Thyroid gland (tissue), 4 donors: ENCODE data around the gene SH3RF3. TPM values are rescaled to one million over a fixed set of nuclear protein-coding genes. Genes with fewer than 3 reads are reported as not detected.
A peak's percentile ranks its signal among the peaks of the same experiment; 100 is the strongest.

Experiments
- DNase-seq, 2 donors: peaks; one replicate each; pipeline ENCODE4 v3.0.0-alpha.2; 2019
- H3K27ac ChIP-seq, 3 donors: fragments of 200-600 bp; sonication (generic); 1 replicate in 2 of 3; 2 replicates in 1 of 3; pipeline ENCODE4 v1.5.1; 2016 to 2019; ENCODE audit warnings: mild to moderate bottlenecking in 1 of 3, moderate library complexity in 1 of 3
- H3K27me3 ChIP-seq: fragments of 200-600 bp; sonication (generic); one replicate; pipeline ENCODE4 v1.5.1; 2019
- H3K36me3 ChIP-seq, 2 donors: fragments of 200-600 bp; sonication (generic); one replicate each; pipeline ENCODE4 v1.5.1; 2016 to 2019
- H3K4me1 ChIP-seq, 2 donors: fragments of 200-600 bp; sonication (generic); one replicate each; pipeline ENCODE4 v1.5.1; 2017 to 2019
- H3K4me3 ChIP-seq, 3 donors: fragments of 200-600 bp; sonication (generic); replicated peaks in 1 of 3; 1 replicate in 2 of 3; 2 replicates in 1 of 3; pipeline ENCODE4 v1.5.1; 2016; ENCODE audit warnings: mild to moderate bottlenecking in 1 of 3
- H3K9me3 ChIP-seq: fragments of 200-600 bp; sonication (generic); one replicate; pipeline ENCODE4 v1.5.1; 2017
- CTCF ChIP-seq, 6 experiments: fragments of 200-600 bp in 3 of 6; fragments of 450-650 bp in 3 of 6; sonication (generic) in 3 of 6; IDR thresholded peaks; one replicate each; pipeline ENCODE4 v1.5.1; 2016 to 2019; ENCODE audit warnings: antibody characterized with exemption in 6 of 6, mild to moderate bottlenecking in 2 of 6, inconsistent platforms in 1 of 6, moderate library complexity in 1 of 6
- POLR2A ChIP-seq, 2 donors: fragments of 450-650 bp; IDR thresholded peaks; one replicate each; pipeline ENCODE4 v1.6.1; 2017; ENCODE audit warnings: antibody characterized with exemption in 2 of 2, mild to moderate bottlenecking in 2 of 2, moderate library complexity in 1 of 2
- WGBS, 2 donors: methylation state at CpG; one replicate each; pipeline ENCODE4 v1.1.5; 2017; 5-methylcytosine and 5-hydroxymethylcytosine counted together
- intact Hi-C: fragments of 100-400 bp; cut with DNase I; formaldehyde crosslinking; loops from one replicate; pipeline ENCODE4 v1.15.1; 2023
- total RNA-seq, 4 donors: library from RNA; depleted of rRNA; stranded (reverse); fragments of >200 nt; gene quantifications; one replicate each; pipeline ENCODE4 v1.2.3, GENCODE V29; 2016

SH3RF3 gene
- total RNA-seq, 4 donors from 2014 or later, result 2.1 to 7.4 (median 2.8) TPM

DNA sequence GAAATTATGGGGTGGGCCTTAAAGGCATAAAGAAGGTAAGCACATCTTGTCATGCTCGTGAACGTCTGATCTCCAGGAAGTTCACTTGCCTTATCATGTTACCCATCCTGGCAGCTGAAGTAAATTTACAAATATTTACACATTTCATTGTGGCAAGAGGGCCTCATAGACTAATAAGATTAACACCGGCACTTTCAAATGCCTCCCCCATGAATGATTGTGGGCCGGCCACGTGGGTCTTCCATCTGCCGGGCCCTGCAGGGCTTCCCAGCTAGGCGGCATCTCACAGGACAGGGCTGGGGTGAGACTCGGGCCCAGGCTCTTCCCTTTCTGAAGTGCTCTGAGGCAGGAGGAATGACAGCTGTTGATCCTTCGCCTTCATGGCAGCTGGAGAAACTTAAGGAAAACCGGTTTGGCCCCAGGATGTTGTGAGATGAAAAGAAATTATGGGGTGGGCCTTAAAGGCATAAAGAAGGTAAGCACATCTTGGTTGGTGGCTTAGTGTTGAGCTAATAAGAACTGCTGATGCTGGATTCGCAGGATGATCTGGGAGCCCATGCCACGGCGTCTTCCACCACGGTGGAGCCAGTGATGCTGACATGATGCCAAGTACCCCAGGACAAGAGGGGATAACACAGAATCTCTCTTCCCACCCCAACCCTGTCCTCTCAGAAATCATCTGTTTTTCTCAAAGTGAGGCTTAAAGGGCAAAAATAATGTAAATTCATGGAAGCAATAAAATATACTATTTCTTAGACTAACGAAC lies 308.5 kb downstream of the SH3RF3 start:
- Histone ChIP-seq H3K4me1 (peaks cover 8 to 13% of the 10 kb centered on the region in 2 donors), H3K27ac (peak overlapping the region in 1 of 3 donors; percentile 79), H3K36me3 (no peaks in the 10 kb centered on the region), H3K9me3 (no peaks in the 10 kb centered on the region), H3K4me3 (no peak overlapping the region), H3K27me3 (no peaks in the 10 kb centered on the region)
- TF ChIP-seq POLR2A (IDR thresholded peaks at IDR 0.05) (no peak), CTCF (IDR thresholded peaks at IDR 0.05) (no peak)
- intact Hi-C loops, result no loop called here
- WGBS, 2 donors, result 90 to 91% methylated on average over 15 of the region's 15 CpGs
- DNase-seq, result no peak

DNA sequence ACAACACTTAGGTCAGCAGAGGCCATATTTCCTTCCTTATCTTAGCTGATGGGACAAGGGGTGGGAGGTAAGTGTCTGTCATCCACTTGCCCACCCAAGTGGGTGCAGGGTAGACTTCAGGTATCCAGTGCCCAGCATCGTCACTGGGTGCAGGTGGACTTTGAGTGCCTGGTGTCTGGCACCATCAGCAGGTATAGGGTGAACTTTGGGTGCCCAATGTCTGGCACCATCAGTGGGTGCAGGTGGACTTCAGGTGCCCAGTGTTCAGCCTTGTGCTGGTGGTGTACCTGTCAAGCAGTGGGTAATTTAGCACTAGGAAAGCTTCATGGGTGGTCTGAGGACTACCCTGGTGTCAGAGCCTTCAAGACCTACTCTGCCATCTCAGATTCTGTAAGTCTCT lies 309.1 kb downstream of the SH3RF3 start:
- H3K36me3 ChIP-seq, result no peaks in the 10 kb centered on the region
- 100% methylated on average over 1 of the region's 1 CpG; no CpG with 5 or more reads in 1 of the 2 donors for WGBS, 2 donors
- no peaks in the 10 kb centered on the region for H3K9me3 ChIP-seq
- no peaks in the 10 kb centered on the region for H3K27me3 ChIP-seq
- TF ChIP-seq POLR2A (IDR thresholded peaks at IDR 0.05) (no peak), CTCF (IDR thresholded peaks at IDR 0.05) (no peak)
- H3K4me1 ChIP-seq, result peaks cover 8 to 13% of the 10 kb centered on the region in 2 donors
- H3K4me3 ChIP-seq, result no peak overlapping the region
- intact Hi-C loops, result no loop called here
- DNase-seq, result no peak
- peak overlapping the region; percentile 72 to 89 (median 79) for H3K27ac ChIP-seq

- no peaks in the 10 kb centered on the region for H3K9me3 ChIP-seq
- TF ChIP-seq CTCF (IDR thresholded peaks at IDR 0.05) (no peak), POLR2A (IDR thresholded peaks at IDR 0.05) (peak in 1 of 2 donors; percentile 16)
- DNase-seq, result peak; percentile 92
- H3K4me1 ChIP-seq, result peaks cover 8 to 13% of the 10 kb centered on the region in 2 donors
- no peak overlapping the region for H3K4me3 ChIP-seq
- no peaks in the 10 kb centered on the region for H3K27me3 ChIP-seq
- intact Hi-C loops, result no loop called here
- H3K36me3 ChIP-seq, result no peaks in the 10 kb centered on the region
- WGBS, 2 donors, result 36 to 42% methylated on average over 8 of the region's 8 CpGs
- peak overlapping the region; percentile 72 to 89 (median 79) for H3K27ac ChIP-seq
Measured at GRCh38 chr2:109438773-109439389, 309.9 kb downstream of the SH3RF3 start.

DNA sequence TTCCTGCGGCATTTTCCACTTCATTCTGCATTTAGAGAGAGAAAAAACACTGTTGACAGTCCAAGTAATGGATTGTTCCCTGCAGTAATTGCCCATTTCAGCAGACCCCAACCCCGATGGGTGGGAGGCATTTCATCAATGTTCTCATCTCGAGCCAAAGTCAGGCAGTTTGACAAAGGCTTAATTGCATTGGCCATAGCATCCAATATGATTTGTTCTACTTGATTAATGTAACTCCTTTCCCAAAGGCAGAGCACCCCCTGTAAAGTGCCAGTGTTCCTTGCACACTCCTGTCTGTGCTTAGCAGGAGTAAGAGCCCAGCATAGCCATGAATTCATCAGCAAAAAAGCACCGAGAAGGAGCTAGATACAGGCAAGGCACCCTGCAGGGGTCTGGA lies 310.4 kb downstream of the SH3RF3 start:
- intact Hi-C loops, result no loop called here
- H3K36me3 ChIP-seq, result no peaks in the 10 kb centered on the region
- TF ChIP-seq CTCF (IDR thresholded peaks at IDR 0.05), result no peak
- TF ChIP-seq POLR2A (IDR thresholded peaks at IDR 0.05), result no peak
- no peak for DNase-seq
- H3K4me1 ChIP-seq, result peaks cover 8 to 13% of the 10 kb centered on the region in 2 donors
- peak overlapping the region in 2 of 3 donors; percentile 1 to 72 for H3K27ac ChIP-seq
- no peaks in the 10 kb centered on the region for H3K9me3 ChIP-seq
- WGBS, 2 donors, result 78 to 93% methylated on average over 4 of the region's 4 CpGs
- no peak overlapping the region for H3K4me3 ChIP-seq
- no peaks in the 10 kb centered on the region for H3K27me3 ChIP-seq

DNA sequence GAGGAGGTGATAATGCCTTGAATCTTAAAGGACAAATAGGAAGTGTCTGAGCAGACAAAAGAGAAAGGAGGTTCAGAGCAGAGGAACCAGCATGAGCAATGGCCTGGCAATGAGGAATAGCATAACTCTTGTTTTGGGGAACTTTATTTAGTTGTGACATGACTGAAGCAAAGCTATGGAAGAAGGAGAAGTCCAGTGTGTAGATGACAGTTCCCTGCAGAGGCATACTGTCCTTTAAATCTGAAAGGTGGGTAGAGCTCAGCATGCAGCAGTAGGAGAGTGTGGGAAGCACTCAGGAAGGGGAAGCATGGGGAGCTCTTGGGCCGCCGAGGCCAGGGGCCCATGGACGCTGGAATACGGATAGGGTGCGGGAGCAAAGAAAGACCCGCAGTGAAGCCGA lies 311.0 kb downstream of the SH3RF3 start:
- WGBS, 2 donors, result 94 to 98% methylated on average over 7 of the region's 7 CpGs
- H3K36me3 ChIP-seq, result no peaks in the 10 kb centered on the region
- DNase-seq, result no peak
- intact Hi-C loops, result no loop called here
- no peak overlapping the region for H3K27ac ChIP-seq
- H3K4me1 ChIP-seq, result peaks cover 8 to 13% of the 10 kb centered on the region in 2 donors
- H3K9me3 ChIP-seq, result no peaks in the 10 kb centered on the region
- H3K27me3 ChIP-seq, result no peaks in the 10 kb centered on the region
- no peak for TF ChIP-seq CTCF (IDR thresholded peaks at IDR 0.05)
- TF ChIP-seq POLR2A (IDR thresholded peaks at IDR 0.05), result no peak
- no peak overlapping the region for H3K4me3 ChIP-seq
